H9 (cell line): Measurements from ENCODE around the gene RABGAP1L. TPM values are rescaled to one million over a fixed set of nuclear protein-coding genes. Genes with fewer than 3 reads are reported as not detected.
"Not testable (repeated sequence)": the region's sequence is repeated elsewhere in the genome, so short reads cannot be mapped to it uniquely, and the experiment has no call there.

Experiments used
- DNase-seq: peaks from one replicate; pipeline ENCODE4 v3.0.0-alpha.2; 2017
- H2AFZ ChIP-seq: one replicate; pipeline ENCODE4 v1.6.1; 2013; ENCODE audit warnings: mild to moderate bottlenecking, low read length, control low read depth, moderate library complexity
- H2AK5ac ChIP-seq: 2 replicates; pipeline ENCODE4 v1.6.1; 2013; ENCODE audit warnings: low read length, control low read depth, mixed read lengths; ENCODE audit not compliant: insufficient read length
- H2BK120ac ChIP-seq: one replicate; pipeline ENCODE4 v1.6.1; 2013; ENCODE audit warnings: low read depth, mild to moderate bottlenecking, low read length, control low read depth, inconsistent platforms; ENCODE audit not compliant: poor library complexity, severe bottlenecking
- H2BK12ac ChIP-seq: 2 replicates; pipeline ENCODE4 v1.6.1; 2013; ENCODE audit warnings: low read length, control low read depth, mixed read lengths, low read depth; ENCODE audit not compliant: insufficient read length
- H2BK15ac ChIP-seq: 2 replicates; pipeline ENCODE4 v1.6.1; 2013; ENCODE audit warnings: low read depth, low read length, control low read depth
- H2BK20ac ChIP-seq: one replicate; pipeline ENCODE4 v1.6.1; 2013; ENCODE audit warnings: low read depth, mild to moderate bottlenecking, low read length, control low read depth, inconsistent platforms; ENCODE audit not compliant: poor library complexity, severe bottlenecking
- H2BK5ac ChIP-seq: 2 replicates; pipeline ENCODE4 v1.6.1; 2013; ENCODE audit warnings: low read length, control low read depth, mixed read lengths; ENCODE audit not compliant: insufficient read length
- H3K14ac ChIP-seq: 2 replicates; pipeline ENCODE4 v1.6.1; 2013; ENCODE audit warnings: low read length, control low read depth; ENCODE audit not compliant: insufficient read depth
- H3K18ac ChIP-seq: 2 replicates; pipeline ENCODE4 v1.6.1; 2013; ENCODE audit warnings: low read depth, mild to moderate bottlenecking, mixed read lengths, low read length, control low read depth; ENCODE audit not compliant: insufficient read length
- H3K23ac ChIP-seq: 2 replicates; pipeline ENCODE4 v1.6.1; 2013; ENCODE audit warnings: low read length, control low read depth, mixed read lengths, low read depth; ENCODE audit not compliant: insufficient read length
- H3K23me2 ChIP-seq: 2 replicates; pipeline ENCODE4 v1.6.1; 2013; ENCODE audit warnings: low read depth, mild to moderate bottlenecking, mixed read lengths, low read length, control low read depth; ENCODE audit not compliant: insufficient read length, poor library complexity, severe bottlenecking
- H3K27ac ChIP-seq: 2 replicates; pipeline ENCODE4 v1.5.1; 2013; ENCODE audit warnings: low read length, control low read depth, mixed read lengths, low read depth; ENCODE audit not compliant: insufficient read length
- H3K27me3 ChIP-seq: 2 replicates; pipeline ENCODE4 v1.6.1; 2013; ENCODE audit warnings: low read length, control low read depth, inconsistent platforms; ENCODE audit not compliant: insufficient read depth
- H3K4ac ChIP-seq: 2 replicates; pipeline ENCODE4 v1.6.1; 2013; ENCODE audit warnings: low read depth, mild to moderate bottlenecking, control low read depth, inconsistent platforms, low read length, moderate library complexity
- H3K4me1 ChIP-seq: 2 replicates; pipeline ENCODE4 v1.6.1; 2013; ENCODE audit warnings: low read length, control low read depth, inconsistent platforms; ENCODE audit not compliant: insufficient read depth
- H3K4me2 ChIP-seq: 2 replicates; pipeline ENCODE4 v1.6.1; 2013; ENCODE audit warnings: low read length, control low read depth, mixed read lengths; ENCODE audit not compliant: insufficient read length, insufficient read depth
- H3K56ac ChIP-seq: 2 replicates; pipeline ENCODE4 v1.6.1; 2013; ENCODE audit warnings: low read depth, mild to moderate bottlenecking, mixed read lengths, low read length, control low read depth; ENCODE audit not compliant: insufficient read length
- H3K79me1 ChIP-seq: 2 replicates; pipeline ENCODE4 v1.6.1; 2013; ENCODE audit warnings: low read depth, mild to moderate bottlenecking, moderate library complexity, low read length, control low read depth, inconsistent platforms; ENCODE audit not compliant: insufficient read depth, poor library complexity, severe bottlenecking
- H3K79me2 ChIP-seq: 2 replicates; pipeline ENCODE4 v1.6.1; 2013; ENCODE audit warnings: low read length, control low read depth, inconsistent platforms; ENCODE audit not compliant: insufficient read depth
- H3K9ac ChIP-seq: 2 replicates; pipeline ENCODE4 v1.6.1; 2013; ENCODE audit warnings: low read length, control low read depth, mixed read lengths; ENCODE audit not compliant: insufficient read length; ENCODE audit errors: extremely low read depth
- H3K9me3 ChIP-seq: one replicate; pipeline ENCODE4 v1.6.1; 2013; ENCODE audit warnings: low read depth, low read length, inconsistent platforms; ENCODE audit not compliant: control insufficient read depth
- H3T11ph ChIP-seq: one replicate; pipeline ENCODE4 v1.6.1; 2013; ENCODE audit warnings: mild to moderate bottlenecking, low read length, control low read depth, inconsistent platforms
- H4K20me1 ChIP-seq: one replicate; pipeline ENCODE4 v1.6.1; 2013; ENCODE audit not compliant: control insufficient read depth, insufficient read length, insufficient read depth
- H4K5ac ChIP-seq: 2 replicates; pipeline ENCODE4 v1.6.1; 2013; ENCODE audit warnings: low read depth, mild to moderate bottlenecking, mixed read lengths, low read length, control low read depth; ENCODE audit not compliant: insufficient read length
- H4K8ac ChIP-seq: replicated peaks from 2 replicates; pipeline ENCODE4 v1.6.1; 2013; ENCODE audit warnings: low read length, control low read depth, mixed read lengths, low read depth; ENCODE audit not compliant: insufficient read length
- H4K91ac ChIP-seq: 2 replicates; pipeline ENCODE4 v1.6.1; 2013; ENCODE audit warnings: low read depth, mild to moderate bottlenecking, moderate library complexity, mixed read lengths, low read length, control low read depth; ENCODE audit not compliant: insufficient read length
- H3K27ac Mint-ChIP-seq, 3 experiments: 2 replicates in 2 of 3; 3 replicates in 1 of 3; pipeline ENCODE4 v1.8.0; 2020 to 2021; ENCODE audit warnings: mixed read lengths in 3 of 3, mild to moderate bottlenecking in 1 of 3, moderate library complexity in 1 of 3
- H3K27me3 Mint-ChIP-seq: 2 replicates; pipeline ENCODE4 v1.8.0; 2021; ENCODE audit warnings: low read depth, mild to moderate bottlenecking, moderate library complexity, mixed read lengths
- H3K36me3 Mint-ChIP-seq, 3 experiments: 2 replicates in 2 of 3; 3 replicates in 1 of 3; pipeline ENCODE4 v1.8.0; 2020 to 2021; ENCODE audit warnings: low read depth in 3 of 3, mixed read lengths in 3 of 3; ENCODE audit not compliant: insufficient read depth in 1 of 3
- H3K4me1 Mint-ChIP-seq, 2 experiments: 2 replicates each; pipeline ENCODE4 v1.8.0; 2020; ENCODE audit warnings: mixed read lengths in 2 of 2
- H3K4me3 Mint-ChIP-seq, 2 experiments: 2 replicates in 1 of 2; 3 replicates in 1 of 2; pipeline ENCODE4 v1.8.0; 2020 to 2021; ENCODE audit warnings: mild to moderate bottlenecking in 2 of 2, mixed read lengths in 2 of 2, moderate library complexity in 1 of 2
- H3K9me3 Mint-ChIP-seq, 2 experiments: 2 replicates in 1 of 2; 3 replicates in 1 of 2; pipeline ENCODE4 v1.8.0; 2020; ENCODE audit warnings: mild to moderate bottlenecking in 2 of 2, mixed read lengths in 2 of 2, moderate library complexity in 1 of 2
- WGBS: extraction: QIAGEN DNeasy Blood & Tissue Kit; methylation state at CpG from one replicate; pipeline ENCODE4 v1.1.7; 2013; ENCODE audit warnings: missing lambda C conversion rate, low lambda C conversion rate, mixed read lengths; ENCODE audit not compliant: insufficient read length; ENCODE audit errors: extremely low coverage; 5-methylcytosine and 5-hydroxymethylcytosine counted together
- total RNA-seq: library from RNA; stranded (reverse); gene quantifications from 2 replicates; pipeline ENCODE4 v1.2.1, GENCODE V29; 2021
- TF ChIP-seq, protein P1 (sequence below): fragments of 200-600 bp; sonication (generic); conservative IDR thresholded peaks from 3 replicates; pipeline ENCODE4 v1.8.0; 2021; ENCODE audit warnings: antibody characterized with exemption, mild to moderate bottlenecking

RABGAP1L gene
- total RNA-seq, 1 experiment from 2014 or later: 147 TPM

DNA sequence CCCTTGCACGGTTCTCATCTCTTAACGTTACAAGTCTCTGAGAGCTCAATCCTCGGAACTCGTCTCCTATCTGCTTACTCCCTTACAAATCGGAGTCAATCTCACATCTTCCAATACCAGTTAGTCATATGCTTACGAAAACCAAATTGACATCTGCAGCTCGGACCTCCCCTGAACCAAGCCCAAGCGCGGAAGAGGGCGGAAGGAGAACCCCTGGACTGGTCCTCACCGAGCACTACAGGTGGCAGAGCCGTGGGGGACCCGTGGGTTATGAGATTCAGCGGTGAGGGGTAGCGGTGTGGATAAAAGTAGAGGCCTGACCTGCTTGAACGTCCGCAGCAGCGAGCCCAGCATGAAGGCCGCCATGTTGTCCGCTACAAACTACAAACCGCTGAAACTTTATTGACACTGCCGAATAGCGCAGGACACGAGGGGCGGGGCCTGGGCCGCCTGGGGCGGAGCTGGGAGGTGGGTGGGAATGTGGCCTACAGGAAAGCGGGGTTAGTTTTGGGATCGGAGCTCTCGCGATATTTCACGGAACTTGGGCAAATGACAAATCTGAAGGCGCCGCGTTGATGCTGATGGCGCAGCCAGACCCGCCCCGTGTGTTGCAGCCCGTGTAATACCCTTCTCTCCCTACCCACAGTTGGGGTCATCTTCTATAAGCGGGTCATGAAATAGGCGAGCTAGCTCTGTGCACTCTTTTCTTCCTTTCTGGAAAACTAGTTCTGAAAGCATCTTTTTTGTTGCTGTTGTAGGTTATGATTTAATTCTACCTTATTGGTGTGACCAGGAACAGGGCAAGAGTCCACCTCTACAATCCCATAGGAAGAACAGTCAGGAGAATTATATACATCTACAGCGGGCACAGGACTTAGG, 864.0 kb downstream of the RABGAP1L start, which contains the start of gene MRPS14:
TSS of gene MRPS14 (minus strand) at position 383 of the 879 bp plus-strand sequence. CDS start at position 366, 17 bp downstream.
- Histone ChIP-seq H2BK15ac (no peak within 1 kb of the TSS), H3K27me3 (no peaks in the 10 kb centered on the region), H4K20me1 (no peaks in the 10 kb centered on the region), H3K14ac (peak within 1 kb of the TSS; percentile 87), H3K27ac (peak within 1 kb of the TSS; percentile 43), H4K5ac (peak within 1 kb of the TSS; percentile 95), H3K56ac (peak within 1 kb of the TSS; percentile 86), H3K4me2 (peak within 1 kb of the TSS; percentile 100), H3K79me1 (peaks cover 4% of the 10 kb centered on the region), H3K18ac (peak within 1 kb of the TSS; percentile 83), H3K9ac (peak within 1 kb of the TSS; percentile 98), H3K23ac (no peak within 1 kb of the TSS), H4K91ac (no peak within 1 kb of the TSS), H3K9me3 (no peaks in the 10 kb centered on the region), H4K8ac (peak within 1 kb of the TSS; percentile 96), H2BK20ac (no peak within 1 kb of the TSS), H3K79me2 (peaks cover 9% of the 10 kb centered on the region; the same call in 1 of the 2 replicates), H3K4ac (no peak within 1 kb of the TSS; the same call in 1 of the 2 replicates), H2AK5ac (peak within 1 kb of the TSS; percentile 94), H2BK5ac (no peak within 1 kb of the TSS), H3T11ph (peak within 1 kb of the TSS; percentile 43), H2BK120ac (no peak within 1 kb of the TSS), H3K4me1 (peaks cover 2% of the 10 kb centered on the region; the same call in 1 of the 2 replicates), H2BK12ac (no peak within 1 kb of the TSS), H3K23me2 (peaks cover 5% of the 10 kb centered on the region), H2AFZ (peak within 1 kb of the TSS; percentile 99)
- Mint-ChIP-seq H3K4me3 (peak within 1 kb of the TSS; percentile 86 to 94), H3K27ac (peak within 1 kb of the TSS; percentile 89 to 96 (median 95)), H3K4me1 (peaks cover 0 to 10% of the 10 kb centered on the region in 2 experiments; a peak in 2 of 4 replicates), H3K27me3 (no peaks in the 10 kb centered on the region), H3K9me3 (no peaks in the 10 kb centered on the region; a peak in 2 of 5 replicates), H3K36me3 (peaks cover 0 to under 1% (median under 1%) of the 10 kb centered on the region in 3 experiments; a peak in 2 of 7 replicates)
- TF ChIP-seq, protein P1, sequence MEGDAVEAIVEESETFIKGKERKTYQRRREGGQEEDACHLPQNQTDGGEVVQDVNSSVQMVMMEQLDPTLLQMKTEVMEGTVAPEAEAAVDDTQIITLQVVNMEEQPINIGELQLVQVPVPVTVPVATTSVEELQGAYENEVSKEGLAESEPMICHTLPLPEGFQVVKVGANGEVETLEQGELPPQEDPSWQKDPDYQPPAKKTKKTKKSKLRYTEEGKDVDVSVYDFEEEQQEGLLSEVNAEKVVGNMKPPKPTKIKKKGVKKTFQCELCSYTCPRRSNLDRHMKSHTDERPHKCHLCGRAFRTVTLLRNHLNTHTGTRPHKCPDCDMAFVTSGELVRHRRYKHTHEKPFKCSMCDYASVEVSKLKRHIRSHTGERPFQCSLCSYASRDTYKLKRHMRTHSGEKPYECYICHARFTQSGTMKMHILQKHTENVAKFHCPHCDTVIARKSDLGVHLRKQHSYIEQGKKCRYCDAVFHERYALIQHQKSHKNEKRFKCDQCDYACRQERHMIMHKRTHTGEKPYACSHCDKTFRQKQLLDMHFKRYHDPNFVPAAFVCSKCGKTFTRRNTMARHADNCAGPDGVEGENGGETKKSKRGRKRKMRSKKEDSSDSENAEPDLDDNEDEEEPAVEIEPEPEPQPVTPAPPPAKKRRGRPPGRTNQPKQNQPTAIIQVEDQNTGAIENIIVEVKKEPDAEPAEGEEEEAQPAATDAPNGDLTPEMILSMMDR: no peak
- peak; percentile 98 for DNase-seq
- WGBS: no CpG with 5 or more reads among the region's 42 CpGs

- H4K20me1 ChIP-seq, H3K27me3 ChIP-seq, H3K56ac ChIP-seq, H3K79me2 ChIP-seq, H3K4ac ChIP-seq, H2BK5ac ChIP-seq, H2BK15ac ChIP-seq, H2BK12ac ChIP-seq, H3K23me2 ChIP-seq, H3K4me1 ChIP-seq, DNase-seq, H3K9me3 Mint-ChIP-seq, H2BK120ac ChIP-seq, H3K27me3 Mint-ChIP-seq, H2BK20ac ChIP-seq, H3K79me1 ChIP-seq, H4K91ac ChIP-seq, H3K23ac ChIP-seq, H3K9me3 ChIP-seq, H3K36me3 Mint-ChIP-seq: not testable (repeated sequence)
- H3K27ac ChIP-seq: peak overlapping the region; percentile 43
- H3T11ph ChIP-seq: peak overlapping the region; percentile 43
- peak overlapping the region; percentile 72 for H3K18ac ChIP-seq
- peak overlapping the region; percentile 72 for H3K9ac ChIP-seq
- WGBS: no CpG with 5 or more reads among the region's 2 CpGs
- peak overlapping the region; percentile 94 for H2AK5ac ChIP-seq
- Mint-ChIP-seq H3K27ac (peak overlapping the region; percentile 89 to 96 (median 95)), H3K4me3 (peak overlapping the region; percentile 86 to 94), H3K4me1 (peaks cover 0 to 10% of the 10 kb centered on the region in 2 experiments; a peak in 2 of 4 replicates)
- peak overlapping the region; percentile 95 for H4K5ac ChIP-seq
- H3K14ac ChIP-seq: peak overlapping the region; percentile 43; the same call in 1 of the 2 replicates
- peak overlapping the region; percentile 96 for H4K8ac ChIP-seq
- H2AFZ ChIP-seq: peak overlapping the region; percentile 75
- H3K4me2 ChIP-seq: peak overlapping the region; percentile 100
Observed at GRCh38 chr1:175023922-175024242, 864.6 kb downstream of the RABGAP1L start.
